Measurements from ENCODE around the gene DCDC2C.

GRCh38 chr2:3725002-3725401 lies 21.6 kb downstream of the DCDC2C start:
- TF ChIP-seq CTCF (IDR thresholded peaks at IDR 0.05) (no peak), EZH2 (IDR thresholded peaks at IDR 0.05) (no peak), EZH2phosphoT487 (IDR thresholded peaks at IDR 0.05) (no peak)

All from neural progenitor cell (in vitro differentiated cells).